K562 (cell line): ENCODE data around the gene ABHD16B. TPM values are rescaled to one million over a fixed set of nuclear protein-coding genes. Genes with fewer than 3 reads are reported as not detected.
A peak's percentile ranks its signal among the peaks of the same experiment; 100 is the strongest.

Experiments
- ATAC-seq: fragments of 200-7000 bp; cut with Tn5 transposase; 3 replicates; pipeline ENCODE4 v1.9.1; 2020; ENCODE audit warnings: moderate library complexity
- BruUV-seq: library from RNA; stranded (reverse); fragments of 400-500 nt; replicated peaks from 2 replicates; lab custom pipeline; 2021; lab: Mats Ljungman, UMichigan
- CTCF ChIA-PET: fragments of 300-600 bp; formaldehyde crosslinking; extraction: SDS; loops from one replicate; lab custom pipeline; 2021; ENCODE audit warnings: low intra/inter-chr PET ratio; lab: Yijun Ruan, JAX
- POLR2A ChIA-PET: fragments of 300-600, 350-650 bp; sonication (Branson Sonifier 250); formaldehyde crosslinking; extraction: SDS; loops from one replicate; lab custom pipeline; 2021; ENCODE audit warnings: antibody characterized with exemption, inconsistent platforms; lab: Yijun Ruan, JAX
- DNase-seq, 4 experiments: peaks; one replicate each; pipeline versions ENCODE4 v3.0.0 to v3.0.0-alpha.2; 2011 to 2018; ENCODE audit warnings: low spot score in 3 of 4, mixed read lengths in 3 of 4; ENCODE audit errors: extremely low read depth in 1 of 4
- FAIRE-seq: peaks from 2 replicates; lab custom pipeline; 2011; peaks lifted over from hg19 to GRCh38; lab: Jason Lieb, UNC
- H2AFZ ChIP-seq: 2 replicates; pipeline ENCODE4 v1.6.0; 2011; ENCODE audit warnings: low read depth, low read length, control low read depth, inconsistent platforms
- H3K27ac ChIP-seq: fragments of 200-600 bp; 3 replicates; pipeline ENCODE4 v1.8.0; 2011; ENCODE audit warnings: low read depth, mild to moderate bottlenecking, control low read depth, inconsistent platforms, low read length, moderate library complexity, mixed read lengths; ENCODE audit errors: extremely low read depth
- H3K27me3 ChIP-seq, 2 experiments: fragments of 300-600 bp in 1 of 2; 2 replicates in 1 of 2; 3 replicates in 1 of 2; pipeline versions ENCODE4 v1.6.0 to v1.8.0; 2011; ENCODE audit warnings: inconsistent platforms in 2 of 2, low read length in 2 of 2, mild to moderate bottlenecking in 1 of 2, mixed read lengths in 1 of 2, moderate library complexity in 1 of 2; ENCODE audit not compliant: control insufficient read depth in 2 of 2, insufficient read depth in 2 of 2
- H3K36me3 ChIP-seq: fragments of 300-600 bp; 3 replicates; pipeline ENCODE4 v1.8.0; 2011; ENCODE audit warnings: mild to moderate bottlenecking, low read length, inconsistent platforms; ENCODE audit not compliant: control insufficient read depth, insufficient read depth
- H3K4me1 ChIP-seq, 2 experiments: fragments of 200-600 bp in 1 of 2; replicated peaks in 1 of 2; 2 replicates in 1 of 2; 3 replicates in 1 of 2; pipeline versions ENCODE4 v1.5.1 to v1.8.0; 2011; ENCODE audit warnings: inconsistent platforms in 2 of 2, low read length in 2 of 2, mild to moderate bottlenecking in 1 of 2, mixed read lengths in 1 of 2, moderate library complexity in 1 of 2; ENCODE audit not compliant: control insufficient read depth in 2 of 2, insufficient read depth in 2 of 2
- H3K4me2 ChIP-seq: 2 replicates; pipeline ENCODE4 v1.6.1; 2011; ENCODE audit warnings: low read length, control low read depth, inconsistent platforms, mixed read lengths; ENCODE audit not compliant: insufficient read depth
- H3K4me3 ChIP-seq: fragments of 200-600 bp; sonication (generic), shearing (Covaris generic); 2 replicates; pipeline ENCODE4 v1.5.1; 2016; ENCODE audit warnings: control low read depth, inconsistent platforms
- H3K79me2 ChIP-seq: fragments of 200-600 bp; 3 replicates; pipeline ENCODE4 v1.8.0; 2011; ENCODE audit warnings: low read length, inconsistent platforms; ENCODE audit not compliant: control insufficient read depth, insufficient read depth
- H3K9ac ChIP-seq, 2 experiments: 2 replicates each; pipeline versions ENCODE4 v1.6.0 to v1.6.1; 2011; ENCODE audit warnings: low read depth in 2 of 2, low read length in 2 of 2, control low read depth in 1 of 2, inconsistent platforms in 1 of 2, mild to moderate bottlenecking in 1 of 2, mixed read lengths in 1 of 2; ENCODE audit not compliant: insufficient read depth in 1 of 2
- H3K9me1 ChIP-seq: one replicate; pipeline ENCODE4 v1.6.0; 2011; ENCODE audit warnings: inconsistent platforms, mild to moderate bottlenecking, low read length, moderate library complexity; ENCODE audit not compliant: control insufficient read depth, insufficient read depth
- H3K9me3 ChIP-seq: replicated peaks from 2 replicates; pipeline ENCODE4 v1.5.1; 2011; ENCODE audit warnings: low read depth, low read length, inconsistent platforms; ENCODE audit not compliant: control insufficient read depth, insufficient read depth
- H4K20me1 ChIP-seq: replicated peaks from 2 replicates; pipeline ENCODE4 v1.6.1; 2011; ENCODE audit warnings: low read length, inconsistent platforms, mixed read lengths; ENCODE audit not compliant: control insufficient read depth, insufficient read depth
- AFF1 ChIP-seq, 2 experiments: fragments of 450-650 bp; IDR thresholded peaks; 2 replicates each; pipeline ENCODE4 v1.6.1; 2018; ENCODE audit warnings: mild to moderate bottlenecking in 2 of 2, low read depth in 1 of 2; ENCODE audit not compliant: partially characterized antibody in 2 of 2
- CBFB ChIP-seq: sonication (generic); formaldehyde crosslinking; IDR thresholded peaks from 2 replicates; pipeline ENCODE4 v1.4.0; 2020; ENCODE audit warnings: mild to moderate bottlenecking, missing genetic modification reagents
- L3MBTL2 ChIP-seq: fragments of 450-650 bp; IDR thresholded peaks from 2 replicates; pipeline ENCODE4 v1.6.1; 2016; ENCODE audit warnings: mild to moderate bottlenecking, moderate library complexity
- MIER1 ChIP-seq: fragments of 450-650 bp; IDR thresholded peaks from 2 replicates; pipeline ENCODE4 v1.6.1; 2016; ENCODE audit warnings: antibody characterized with exemption, mild to moderate bottlenecking, low read depth
- NRF1 ChIP-seq, 2 experiments: fragments of 450-650 bp; IDR thresholded peaks in 1 of 2; conservative IDR thresholded peaks in 1 of 2; 2 replicates each; pipeline ENCODE4 v1.6.1; 2014; ENCODE audit warnings: mild to moderate bottlenecking in 2 of 2
- POLR3G ChIP-seq: IDR thresholded peaks from 2 replicates; pipeline ENCODE4 v1.6.1; 2011; ENCODE audit not compliant: insufficient read length, insufficient replicate concordance; ENCODE audit errors: extremely low read depth
- SUPT5H ChIP-seq: fragments of 450-650 bp; IDR thresholded peaks from 2 replicates; pipeline ENCODE4 v1.6.1; 2016
- ZNF584 ChIP-seq: fragments of 200-800 bp; sonication (Bioruptor generic); IDR thresholded peaks from 2 replicates; pipeline ENCODE4 v1.6.1; 2016; ENCODE audit warnings: low read depth, mild to moderate bottlenecking, missing genetic modification characterization, missing compliant biosample characterization
- WGBS: fragments of 100-300 bp; shearing (Covaris generic); methylation state at CpG from one replicate; pipeline ENCODE4 v1.1.6; 2016; ENCODE audit warnings: low coverage, mixed read lengths; ENCODE audit not compliant: insufficient coverage; ENCODE audit errors: missing lambda C conversion rate; 5-methylcytosine and 5-hydroxymethylcytosine counted together
- in situ Hi-C: fragments of 300-500 bp; cut with MboI; formaldehyde crosslinking; loops from 4 replicates; pipeline ENCODE4 v1.15.0; 2018; ENCODE audit warnings: inconsistent platforms, mixed read lengths
- intact Hi-C: fragments of 100-400 bp; cut with micrococcal nuclease; formaldehyde crosslinking; loops from 2 replicates; pipeline ENCODE4 v1.14.2; 2022
- polyA plus RNA-seq, 8 experiments: library from polyadenylated mRNA; depleted of rRNA in 4 of 8; stranded (reverse) in 5 of 8; unstranded in 3 of 8; fragments of >200 nt; fragmentation: Nextera tagmentation in 2 of 8; fragmentation: Illumina TruSeq in 1 of 8; extraction: Ambion mirVana in 2 of 8; extraction: Trizol in 1 of 8; gene quantifications; 2 replicates each; pipeline versions ENCODE4 v1.2.1 to v1.2.3, GENCODE V29; 2011 to 2014; ENCODE audit warnings: inconsistent platforms in 1 of 8, missing spikeins in 1 of 8
- total RNA-seq, 7 experiments: library from RNA; depleted of rRNA in 6 of 7; stranded (reverse); fragments of >200 nt in 6 of 7; fragmentation: Illumina TruSeq in 2 of 7; extraction: Trizol in 2 of 7; gene quantifications; 2 replicates each; pipeline versions ENCODE4 v1.2.1 to v1.2.3, GENCODE V29; 2011 to 2021; ENCODE audit warnings: low replicate concordance in 1 of 7

ABHD16B gene
- total and polyA plus RNA-seq, 9 of the 15 experiments (the other 6 are each of a cell fraction or from before 2014, with no cell fraction given) = not detected

- Histone ChIP-seq H2AFZ (no peak overlapping the region; the same call in 1 of the 2 replicates), H3K27me3 (no peaks in the 10 kb centered on the region), H3K79me2 (peaks cover 12% of the 10 kb centered on the region), H4K20me1 (no peaks in the 10 kb centered on the region), H3K9me3 (no peaks in the 10 kb centered on the region), H3K4me1 (peaks cover 29 to 84% of the 10 kb centered on the region in 2 experiments), H3K4me2 (peak overlapping the region; percentile 27), H3K9me1 (no peaks in the 10 kb centered on the region), H3K4me3 (no peak overlapping the region)
- DNase-seq (no peak), FAIRE-seq (no peak), ATAC-seq (no peak)
- BruUV-seq = no TSS peak
- in situ Hi-C loops (no loop called here), intact Hi-C loops (no loop called here)
- POLR2A ChIA-PET = interaction anchor here (0.6 to 1.1 kb wide), 4 partner anchors 23 to 404 kb away, joined by 3 to 4 read pairs (median 4); no protein-coding TSS in a partner anchor
- 45% methylated on average over 6 of the region's 7 CpGs for WGBS
- TF ChIP-seq L3MBTL2 (no peak), SUPT5H (peak; percentile 24; the same call in 1 of the 2 replicates), MIER1 (no peak), NRF1 (conservative IDR thresholded peaks at IDR 0.05 in 1 of 2, IDR thresholded peaks at IDR 0.05 in 1 of 2) (peak in 1 of 2 experiments; percentile 14; a peak in 1 of 4 replicates), CBFB (CRISPR knock-in tag) (peak; percentile 28; the same call in 1 of the 2 replicates), POLR3G (no peak), AFF1 (IDR thresholded peaks at IDR 0.05; ENCODE audit: low read depth in 1 of 2, partially characterized antibody in 2 of 2) (no peak), ZNF584 (no peak)
- TF ChIP-seq, all 486 proteins: peak for 3
- H3K27ac ChIP-seq = peak overlapping the region; percentile 46; the same call in 2 of the 3 replicates
- peak overlapping the region; percentile 44 to 82; a peak in 3 of 4 replicates for H3K9ac ChIP-seq
- H3K36me3 ChIP-seq = peaks cover 26% of the 10 kb centered on the region; the same call in 2 of the 3 replicates
- CTCF ChIA-PET = interaction anchor here (1.5 kb wide), 1 partner anchor 73 kb away, joined by 5 read pairs; no protein-coding TSS in a partner anchor
These were observed 2.1 kb upstream of the ABHD16B start for GRCh38 chr20:63859166-63859699.
